Colon (tissue), 2 donors: Measurements from ENCODE around the gene PDPK1.
"Not testable (repeated sequence)": the region's sequence is repeated elsewhere in the genome, so short reads cannot be mapped to it uniquely, and the experiment has no call there.

Experiments
- FAIRE-seq: peaks from 2 replicates; lab custom pipeline; 2012; peaks lifted over from hg19 to GRCh38; lab: Jason Lieb, UNC
- donor health status: control.
- donor health status: control.

Gene PDPK1

GRCh38 chr16:2591476-2592240 lies 53.8 kb downstream of the PDPK1 start:
- no peak for FAIRE-seq

- no peak for FAIRE-seq
These were observed 55.0 kb downstream of the PDPK1 start for GRCh38 chr16:2592786-2593185.

DNA sequence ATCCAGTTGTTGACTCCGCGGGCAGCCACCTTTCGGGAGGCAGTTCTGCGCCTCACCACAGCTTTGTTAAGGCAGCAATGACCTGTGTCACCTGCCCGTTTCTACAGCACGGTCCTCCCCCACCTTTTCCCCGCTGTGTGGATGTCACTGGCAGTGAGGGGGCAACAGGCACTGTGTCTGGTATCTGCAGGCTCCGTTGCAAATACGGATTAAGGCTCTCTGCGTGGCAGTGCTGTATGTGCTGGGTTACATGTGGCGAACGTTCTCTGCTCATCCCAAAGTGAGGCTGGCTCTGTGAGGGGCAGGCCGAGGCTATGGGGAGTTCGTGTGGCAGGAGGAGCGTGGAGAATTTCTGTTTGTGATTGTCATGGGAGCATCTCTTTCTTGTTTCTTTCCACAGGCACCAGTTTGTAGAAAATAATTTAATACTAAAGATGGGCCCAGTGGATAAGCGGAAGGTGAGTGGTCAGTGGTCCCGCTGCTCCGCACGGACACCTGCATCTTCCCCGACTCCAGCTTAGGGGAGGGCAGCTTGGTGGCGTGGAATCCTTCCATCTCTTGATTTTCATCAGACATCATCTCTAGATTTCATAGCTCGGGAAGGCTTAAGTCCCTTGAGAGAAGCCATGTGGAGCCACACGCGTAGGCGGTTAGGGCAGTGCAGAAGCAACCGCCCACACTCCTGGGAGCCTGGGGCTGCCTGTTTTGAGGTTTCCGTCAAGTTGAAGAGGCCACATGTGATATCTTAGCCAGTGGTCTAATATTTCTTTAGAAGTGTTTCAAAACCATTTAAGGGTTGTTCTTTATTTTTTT lies 57.8 kb downstream of the PDPK1 start:
- no peak for FAIRE-seq

DNA sequence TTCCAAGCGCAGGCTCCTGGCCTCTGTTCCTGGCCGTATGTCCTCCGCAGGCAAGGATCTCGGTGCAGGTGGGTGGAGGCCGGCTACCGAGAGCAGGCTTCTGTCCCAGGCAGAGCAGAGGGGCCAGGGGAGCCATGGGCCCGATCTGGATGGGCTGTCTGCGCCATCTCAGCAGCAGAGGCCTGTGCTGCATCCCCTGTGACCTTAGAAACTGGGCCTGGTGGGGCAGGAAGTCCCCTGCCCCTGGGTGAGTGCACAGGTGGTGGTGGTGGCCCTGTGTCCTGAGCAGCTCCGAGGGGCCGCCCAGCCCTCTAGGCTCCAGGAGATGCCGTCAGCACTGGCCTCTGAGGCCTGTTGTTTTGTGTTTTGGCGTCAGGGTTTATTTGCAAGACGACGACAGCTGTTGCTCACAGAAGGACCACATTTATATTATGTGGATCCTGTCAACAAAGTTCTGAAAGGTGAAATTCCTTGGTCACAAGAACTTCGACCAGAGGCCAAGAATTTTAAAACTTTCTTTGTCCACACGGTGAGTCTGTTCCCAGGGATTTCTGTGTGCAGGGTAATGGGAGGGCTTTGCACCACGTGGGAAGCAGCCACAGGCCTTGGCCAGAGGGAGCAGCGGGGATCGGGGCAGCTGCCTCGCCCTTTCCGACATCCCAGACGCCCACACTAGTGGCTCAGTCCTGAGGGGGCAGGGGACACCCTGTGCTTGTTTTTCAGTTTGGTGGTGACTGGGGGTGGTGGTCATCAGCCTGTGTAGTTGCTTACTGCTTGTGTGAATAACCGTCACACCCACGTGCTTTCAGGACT lies 59.1 kb downstream of the PDPK1 start:
- FAIRE-seq, result no peak

- FAIRE-seq, result no peak
These were observed 59.7 kb downstream of the PDPK1 start for GRCh38 chr16:2597560-2597902.

DNA sequence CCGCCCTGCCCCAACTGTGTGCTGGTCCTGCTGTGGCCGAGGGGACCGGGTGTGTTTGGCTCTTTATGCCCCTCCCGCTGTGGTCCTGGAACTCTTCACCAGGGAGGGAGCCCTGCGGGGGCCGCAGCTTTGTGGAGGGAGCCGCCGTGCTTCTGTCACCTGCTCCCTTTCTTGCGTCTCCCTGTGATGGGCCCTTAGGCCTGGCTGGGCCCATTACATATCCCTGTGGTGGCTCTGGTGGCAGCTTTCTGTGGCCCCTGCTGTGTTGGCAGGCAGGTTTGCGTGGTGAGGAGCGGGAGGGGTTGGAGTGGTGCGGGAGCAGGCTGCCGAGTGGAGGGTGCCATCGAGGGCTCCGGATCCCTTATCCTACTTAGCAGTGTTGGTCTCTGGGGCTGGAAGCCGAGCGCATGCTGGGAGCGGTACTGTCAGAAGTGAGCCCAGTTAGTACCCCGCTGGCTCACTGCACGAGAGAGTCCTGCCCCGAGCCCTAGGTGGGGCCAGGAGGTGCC lies 60.4 kb downstream of the PDPK1 start:
- no peak for FAIRE-seq

DNA sequence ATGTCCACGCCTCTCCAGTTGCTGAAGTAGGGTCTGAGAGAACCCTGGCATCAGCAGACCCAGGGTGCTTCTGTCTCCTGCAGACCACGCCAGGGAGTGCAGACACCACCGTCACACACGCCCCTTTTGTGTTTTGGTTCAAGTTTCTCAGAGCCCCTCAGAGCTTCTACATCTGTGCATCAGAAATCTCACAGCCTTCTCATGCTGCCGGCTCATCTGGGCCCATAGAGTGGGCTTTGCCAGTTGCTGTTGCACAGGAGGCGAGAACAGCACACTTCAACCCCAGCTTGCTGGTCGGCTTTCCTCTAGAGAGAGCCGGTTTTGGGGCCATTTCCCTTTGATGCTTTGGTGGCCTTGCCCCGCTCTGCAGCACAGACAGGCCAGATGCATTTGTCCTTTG lies 60.9 kb downstream of the PDPK1 start:
- no peak for FAIRE-seq

DNA sequence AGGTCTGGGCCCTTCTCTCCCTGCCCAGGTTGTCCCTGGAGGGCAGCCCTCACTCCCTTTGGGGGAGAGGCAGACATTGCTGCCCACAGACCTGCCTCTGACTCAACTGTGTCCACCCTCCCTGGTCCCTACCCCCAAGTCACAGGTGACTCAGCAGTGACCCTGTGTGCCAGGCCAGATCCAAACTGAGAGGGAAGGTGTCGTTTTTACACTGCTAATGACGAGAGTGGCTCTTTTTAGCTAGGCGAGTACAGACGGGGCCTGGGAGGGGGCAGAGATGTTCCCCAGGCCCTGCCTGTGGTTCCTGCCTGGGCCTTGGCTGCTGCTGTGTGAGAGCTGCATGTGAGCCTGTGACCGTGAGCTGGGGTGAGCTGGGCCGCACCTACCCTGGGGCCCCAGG lies 61.3 kb downstream of the PDPK1 start:
- not testable (repeated sequence) for FAIRE-seq

DNA sequence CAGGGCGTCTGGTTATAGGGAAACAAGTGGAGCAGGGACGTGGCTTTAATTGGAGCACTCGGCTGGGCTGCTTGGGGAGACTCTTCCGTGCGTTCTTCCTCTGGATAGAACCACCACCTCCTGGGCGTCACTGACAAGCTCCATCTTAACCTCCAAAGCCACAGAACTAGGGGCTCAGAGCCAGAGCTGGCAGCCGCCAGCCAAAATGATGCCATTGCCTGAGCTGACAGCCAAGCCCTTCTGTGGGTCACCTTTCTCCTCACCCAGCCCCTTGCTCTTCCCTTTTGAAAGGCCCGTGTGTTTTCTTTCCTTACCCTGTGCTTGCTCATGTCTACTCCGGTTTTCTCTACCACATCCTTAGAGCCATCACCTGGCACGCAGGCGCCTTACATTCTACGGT lies 62.0 kb downstream of the PDPK1 start:
- FAIRE-seq, result not testable (repeated sequence)

DNA sequence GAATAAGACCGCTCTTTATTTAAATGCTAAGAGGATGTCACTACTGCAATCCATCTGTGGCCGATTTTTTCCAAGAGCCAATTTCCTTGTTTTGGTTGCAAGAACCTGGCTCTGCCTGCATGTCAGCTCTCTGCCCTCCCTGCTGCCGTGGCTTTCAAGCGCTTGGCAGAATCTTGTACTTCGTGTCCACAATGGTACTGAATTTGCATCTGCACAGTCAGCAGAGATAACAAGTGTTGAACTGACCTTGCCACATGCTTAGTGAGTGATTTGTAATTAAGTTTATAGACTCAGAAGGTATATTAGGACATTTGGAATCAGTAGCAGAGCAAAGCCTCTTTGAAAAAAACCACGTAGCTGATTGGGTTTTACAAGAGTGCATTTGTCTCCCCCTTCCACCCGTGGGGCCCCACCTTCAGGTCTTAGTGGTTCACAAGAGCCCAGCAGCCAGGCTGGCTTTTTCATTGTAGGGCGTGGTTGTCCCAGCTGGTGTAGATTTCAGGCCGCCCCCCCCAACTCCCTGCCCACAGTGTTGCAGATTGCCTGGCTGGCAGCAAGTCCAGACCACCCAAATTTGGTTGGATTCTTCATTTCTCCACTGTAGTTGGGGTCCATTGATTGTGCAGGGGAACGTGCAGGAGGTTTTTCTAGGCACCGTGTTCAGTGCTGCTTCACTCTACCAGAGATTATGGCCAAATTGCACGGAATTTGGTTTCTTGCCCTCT lies 63.6 kb downstream of the PDPK1 start:
- not testable (repeated sequence) for FAIRE-seq

DNA sequence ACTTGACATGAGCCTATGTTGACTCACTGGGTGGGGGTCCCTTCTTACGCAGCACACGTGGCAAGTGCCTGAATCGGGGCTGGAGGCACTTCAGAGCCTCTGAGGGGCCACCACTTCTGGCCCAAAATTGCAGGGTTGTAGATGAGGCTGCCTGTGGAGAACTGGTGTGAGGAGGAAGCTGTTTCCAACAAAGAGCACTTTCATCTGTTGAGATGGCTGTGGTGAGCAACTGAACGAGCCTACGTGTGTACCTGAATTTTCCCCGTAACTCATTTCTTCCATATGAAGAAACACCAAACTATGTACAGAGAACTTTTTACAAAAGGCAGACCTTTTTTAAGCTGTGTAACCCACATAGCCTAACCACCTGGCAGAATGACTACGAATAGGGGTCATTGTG lies 64.4 kb downstream of the PDPK1 start:
- not testable (repeated sequence) for FAIRE-seq

DNA sequence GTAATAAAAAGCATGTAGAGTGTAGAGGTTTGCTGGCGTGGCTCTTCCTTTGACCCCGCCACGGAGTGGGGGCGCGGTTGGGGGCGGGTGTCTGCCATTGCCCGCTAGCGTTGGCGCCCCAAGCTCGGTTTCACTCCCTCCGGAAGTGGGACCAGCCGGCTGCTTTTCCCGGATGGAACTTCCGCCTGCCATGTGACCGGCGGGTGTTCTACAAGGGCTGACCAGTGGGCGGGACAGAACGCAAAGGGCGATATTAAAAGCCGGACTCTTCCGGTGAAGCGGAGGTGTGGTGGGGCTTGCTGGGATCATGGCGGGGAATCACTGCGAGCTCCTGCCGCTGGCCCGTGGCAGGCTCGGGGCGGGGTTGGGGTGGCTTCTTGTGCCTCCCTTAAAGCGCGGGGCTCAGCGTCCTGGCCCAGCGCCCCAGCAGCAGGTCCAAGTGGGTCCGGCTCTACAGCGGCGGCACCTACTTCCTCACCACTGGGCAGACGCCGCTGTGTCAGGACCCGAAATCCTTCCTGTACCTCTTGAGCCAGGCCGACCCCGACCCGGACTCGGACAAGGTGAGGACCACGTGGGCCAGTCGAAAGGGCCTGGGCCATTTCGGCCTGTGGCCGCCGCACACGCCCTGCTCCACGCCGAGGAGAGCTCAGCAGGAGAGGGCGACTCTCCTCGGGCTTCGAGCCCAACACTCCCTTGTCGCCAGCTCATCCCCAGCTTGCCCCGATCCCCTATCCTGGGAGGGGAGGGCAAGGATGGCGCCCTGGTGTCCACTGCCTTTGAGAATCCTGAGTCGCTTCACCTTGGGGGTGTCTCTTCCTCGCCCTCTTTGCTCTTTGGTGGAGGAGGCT lies 65.6 kb downstream of the PDPK1 start:
- FAIRE-seq, result no peak

GRCh38 chr16:2604016-2604369 lies 66.2 kb downstream of the PDPK1 start:
- not testable (repeated sequence) for FAIRE-seq

GRCh38 chr16:2606820-2607219 lies 69.0 kb downstream of the PDPK1 start:
- FAIRE-seq, result not testable (repeated sequence)

GRCh38 chr16:2609345-2609744 lies 71.5 kb downstream of the PDPK1 start:
- FAIRE-seq, result not testable (repeated sequence)

- FAIRE-seq, result no peak
These were observed 72.1 kb downstream of the PDPK1 start for GRCh38 chr16:2609827-2610470.

DNA sequence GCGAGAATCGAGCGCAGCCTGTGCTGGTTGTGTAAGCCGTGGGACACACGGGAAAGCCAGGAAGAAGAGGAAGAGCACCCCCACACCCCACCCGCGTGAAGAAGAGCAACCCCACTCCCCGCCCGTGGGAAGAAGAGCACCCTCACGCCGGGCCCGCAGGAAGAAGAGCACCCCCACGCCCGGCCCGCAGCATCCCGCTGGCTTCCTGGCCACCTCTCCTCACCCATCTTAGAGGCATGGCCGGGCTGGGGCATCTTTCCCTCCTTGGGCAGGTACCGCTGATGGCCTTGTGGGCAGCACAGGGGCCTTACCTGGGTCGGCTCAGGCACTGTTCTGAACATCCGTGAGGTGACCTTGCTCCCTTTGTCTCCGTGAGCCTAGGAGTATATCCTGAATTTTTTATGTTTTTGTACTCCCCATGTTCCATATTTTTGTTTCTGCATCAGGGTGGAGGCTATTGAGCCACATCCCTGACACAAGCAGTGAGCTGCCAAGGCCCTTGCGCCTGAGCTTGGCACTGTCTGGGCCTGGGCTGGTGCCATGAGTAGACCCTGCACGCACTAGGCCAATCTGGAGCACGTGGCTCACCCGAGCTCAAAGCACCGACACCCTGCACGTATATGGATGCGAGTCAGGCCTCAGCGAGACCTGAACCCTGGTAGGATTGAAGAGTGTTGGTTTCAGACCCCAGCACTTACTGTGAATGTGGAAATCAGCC lies 73.1 kb downstream of the PDPK1 start:
- no peak for FAIRE-seq

DNA sequence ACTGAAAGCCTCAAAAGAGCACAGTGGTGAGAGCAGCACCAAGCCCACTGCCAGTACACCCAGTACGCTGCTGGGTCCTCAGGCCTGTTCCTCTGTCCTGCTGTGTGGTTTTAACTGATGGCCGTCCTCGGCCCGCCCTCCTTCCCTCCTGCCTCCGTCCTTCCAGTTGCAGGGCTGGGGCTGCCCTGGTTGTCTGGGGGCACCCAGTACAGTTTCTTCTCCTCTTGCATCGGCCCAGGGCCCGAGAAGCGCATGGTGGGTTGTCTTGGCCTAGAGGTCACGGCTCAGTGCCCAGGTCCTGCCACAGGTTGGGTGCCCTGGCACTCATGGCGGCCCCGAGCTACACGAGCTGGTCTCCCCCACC lies 73.7 kb downstream of the PDPK1 start:
- FAIRE-seq, result no peak

- FAIRE-seq, result not testable (repeated sequence)
These were observed 74.1 kb downstream of the PDPK1 start for GRCh38 chr16:2611877-2612276.

GRCh38 chr16:2613251-2613650 lies 75.4 kb downstream of the PDPK1 start:
- not testable (repeated sequence) for FAIRE-seq
